ENCODE data around the gene SLAIN2. TPM values are rescaled to one million over a fixed set of nuclear protein-coding genes. Genes with fewer than 3 reads are reported as not detected.

Gene SLAIN2
- polyA plus RNA-seq, 3 donors: 13.9 to 24.1 (median 17.6) TPM

- Mint-ChIP-seq H3K27me3 (ENCODE audit: low read depth in 3 of 3) (peaks cover 0 to 2% (median 0%) of the 10 kb centered on the region in 3 donors), H3K4me1 (no peaks in the 10 kb centered on the region), H3K9me3 (peaks cover 0 to 1% (median 0%) of the 10 kb centered on the region in 7 donors), H3K36me3 (no peaks in the 10 kb centered on the region), H3K4me3 (no peak overlapping the region), H3K27ac (no peak overlapping the region)
- Histone ChIP-seq H3K4me1 (ENCODE audit: control insufficient read depth in 1 of 2, insufficient read depth in 2 of 2, low read length in 2 of 2) (no peaks in the 10 kb centered on the region), H2AFZ (ENCODE audit: insufficient read depth, low read depth, low read length, poor library complexity, severe bottlenecking) (no peak overlapping the region), H3K4me2 (replicated peaks; ENCODE audit: extremely low read depth, low read length, poor library complexity, severe bottlenecking) (no peak overlapping the region), H3K27ac (ENCODE audit: low read depth in 1 of 2, low read length in 2 of 2) (no peak overlapping the region), H4K20me1 (ENCODE audit: insufficient read depth, low read length) (no peaks in the 10 kb centered on the region), H3K27me3 (ENCODE audit: control insufficient read depth in 2 of 2, insufficient read depth in 2 of 2, low read length in 2 of 2) (no peaks in the 10 kb centered on the region), H3K9ac (ENCODE audit: insufficient read depth, low read length, poor library complexity, severe bottlenecking) (no peak overlapping the region), H3K79me2 (ENCODE audit: insufficient read depth, low read length) (no peaks in the 10 kb centered on the region), H3K36me3 (replicated peaks in 1 of 2; ENCODE audit: control insufficient read depth in 1 of 2, insufficient read depth in 2 of 2, low read length in 2 of 2) (no peaks in the 10 kb centered on the region), H3K4me3 (replicated peaks in 1 of 3; ENCODE audit: low read depth in 2 of 3, low read length in 3 of 3) (no peak overlapping the region), H3K9me3 (replicated peaks in 1 of 2; ENCODE audit: control insufficient read depth in 1 of 2, insufficient read depth in 1 of 2, low read length in 2 of 2) (no peaks in the 10 kb centered on the region)
- WGBS (ENCODE audit: insufficient coverage): no CpG with 5 or more reads among the region's 2 CpGs
- intact Hi-C loops (cut with micrococcal nuclease): no loop called here
- no peak for TF ChIP-seq CTCF (IDR thresholded peaks at IDR 0.05)
- no peak for DNase-seq
Measured at GRCh38 chr4:48322063-48322462, 19.3 kb upstream of the SLAIN2 start.

GRCh38 chr4:48324281-48324680, 17.0 kb upstream of the SLAIN2 start:
- H3K36me3 ChIP-seq (replicated peaks in 1 of 2; ENCODE audit: control insufficient read depth in 1 of 2, insufficient read depth in 2 of 2, low read length in 2 of 2): no peaks in the 10 kb centered on the region
- intact Hi-C loops (cut with micrococcal nuclease): no loop called here
- no peak for TF ChIP-seq CTCF (IDR thresholded peaks at IDR 0.05)
- no peak overlapping the region for H3K4me3 Mint-ChIP-seq
- H3K9me3 ChIP-seq (replicated peaks in 1 of 2; ENCODE audit: control insufficient read depth in 1 of 2, insufficient read depth in 1 of 2, low read length in 2 of 2): no peaks in the 10 kb centered on the region
- H3K27ac ChIP-seq (ENCODE audit: low read depth in 1 of 2, low read length in 2 of 2): no peak overlapping the region
- H3K36me3 Mint-ChIP-seq: no peaks in the 10 kb centered on the region
- H3K9me3 Mint-ChIP-seq: peaks cover 0 to 1% (median 0%) of the 10 kb centered on the region in 7 donors
- no peak overlapping the region for H3K4me3 ChIP-seq (replicated peaks in 1 of 3; ENCODE audit: low read depth in 2 of 3, low read length in 3 of 3)
- peaks cover 0 to 2% (median 0%) of the 10 kb centered on the region in 3 donors for H3K27me3 Mint-ChIP-seq (ENCODE audit: low read depth in 3 of 3)
- H3K4me2 ChIP-seq (replicated peaks; ENCODE audit: extremely low read depth, low read length, poor library complexity, severe bottlenecking): no peak overlapping the region
- DNase-seq: no peak
- no peak overlapping the region for H3K9ac ChIP-seq (ENCODE audit: insufficient read depth, low read length, poor library complexity, severe bottlenecking)
- H3K27me3 ChIP-seq (ENCODE audit: control insufficient read depth in 2 of 2, insufficient read depth in 2 of 2, low read length in 2 of 2): no peaks in the 10 kb centered on the region
- no peak overlapping the region for H3K27ac Mint-ChIP-seq
- H4K20me1 ChIP-seq (ENCODE audit: insufficient read depth, low read length): no peaks in the 10 kb centered on the region
- no CpG with 5 or more reads among the region's 2 CpGs for WGBS (ENCODE audit: insufficient coverage)
- H3K79me2 ChIP-seq (ENCODE audit: insufficient read depth, low read length): no peaks in the 10 kb centered on the region
- H3K4me1 Mint-ChIP-seq: no peaks in the 10 kb centered on the region
- H2AFZ ChIP-seq (ENCODE audit: insufficient read depth, low read depth, low read length, poor library complexity, severe bottlenecking): no peak overlapping the region
- H3K4me1 ChIP-seq (ENCODE audit: control insufficient read depth in 1 of 2, insufficient read depth in 2 of 2, low read length in 2 of 2): no peaks in the 10 kb centered on the region
